ENCODE results near the gene ZNF740. TPM values are rescaled to one million over a fixed set of nuclear protein-coding genes. Genes with fewer than 3 reads are reported as not detected.

ZNF740 gene
- total RNA-seq, 1 experiment from 2014 or later: 46.8 TPM

- POLR2A ChIA-PET: no interaction called here
- ATAC-seq: no peak
- intact Hi-C loops (cut with micrococcal nuclease; ENCODE audit: unreplicated experiment): no loop called here
These were observed 34.9 kb upstream of the ZNF740 start for GRCh38 chr12:53145383-53146260.

GRCh38 chr12:53147181-53147580, 33.3 kb upstream of the ZNF740 start:
- no peaks in the 10 kb centered on the region for H3K9me3 ChIP-seq (ENCODE audit: control insufficient read depth, insufficient read depth, low read depth, low read length)
- in situ Hi-C loops (cut with HindIII; ENCODE audit: low pct_unique_long_range_greater_than_20kb, low sequenced_read_pairs) (no loop called here), intact Hi-C loops (cut with micrococcal nuclease; ENCODE audit: unreplicated experiment) (no loop called here)
- TF ChIP-seq CTCF (IDR thresholded peaks at IDR 0.05) (no peak), TCF7L2 (IDR thresholded peaks at IDR 0.05; ENCODE audit: low read depth, low read length) (no peak), REST (IDR thresholded peaks at IDR 0.05; ENCODE audit: insufficient read depth in 1 of 2, low read depth in 2 of 2, low read length in 1 of 2) (no peak), POLR2AphosphoS5 (IDR thresholded peaks at IDR 0.05; ENCODE audit: low read depth, low read length) (no peak), SIN3A (IDR thresholded peaks at IDR 0.05; ENCODE audit: borderline replicate concordance, insufficient read depth, low read depth, low read length) (no peak)
- no peaks in the 10 kb centered on the region for H3K36me3 ChIP-seq (ENCODE audit: control insufficient read depth, insufficient read depth, low read length)
- no peak overlapping the region for H3K27ac ChIP-seq (ENCODE audit: low read length)
- no TSS peak for BruUV-seq (replicated peaks)
- POLR2A ChIA-PET: no interaction called here
- H3K27me3 ChIP-seq (ENCODE audit: control insufficient read depth, insufficient read depth, low read length): no peaks in the 10 kb centered on the region
- CTCF ChIA-PET: no interaction called here
- H3K4me3 ChIP-seq (ENCODE audit: low read depth in 2 of 2, low read length in 2 of 2): no peak overlapping the region
- no peak for DNase-seq (ENCODE audit: low read depth, low spot score)
- no peak for ATAC-seq
- no peaks in the 10 kb centered on the region for H3K4me1 ChIP-seq (ENCODE audit: control insufficient read depth, insufficient read depth, low read length)

More at GRCh38 chr12:53145383-53146260, 34.9 kb upstream of the ZNF740 start:
- TF ChIP-seq TCF7L2 (IDR thresholded peaks at IDR 0.05; ENCODE audit: low read depth, low read length): no peak
- no peak for TF ChIP-seq CTCF (IDR thresholded peaks at IDR 0.05)
- no peak for TF ChIP-seq POLR2AphosphoS5 (IDR thresholded peaks at IDR 0.05; ENCODE audit: low read depth, low read length)
- no peak for TF ChIP-seq SIN3A (IDR thresholded peaks at IDR 0.05; ENCODE audit: borderline replicate concordance, insufficient read depth, low read depth, low read length)
- TF ChIP-seq REST (IDR thresholded peaks at IDR 0.05; ENCODE audit: insufficient read depth in 1 of 2, low read depth in 2 of 2, low read length in 1 of 2): no peak
- CTCF ChIA-PET: no interaction called here
- Histone ChIP-seq H3K9me3 (ENCODE audit: control insufficient read depth, insufficient read depth, low read depth, low read length) (no peaks in the 10 kb centered on the region), H3K27ac (ENCODE audit: low read length) (no peak overlapping the region), H3K36me3 (ENCODE audit: control insufficient read depth, insufficient read depth, low read length) (no peaks in the 10 kb centered on the region), H3K4me3 (ENCODE audit: low read depth in 2 of 2, low read length in 2 of 2) (no peak overlapping the region), H3K4me1 (ENCODE audit: control insufficient read depth, insufficient read depth, low read length) (no peaks in the 10 kb centered on the region), H3K27me3 (ENCODE audit: control insufficient read depth, insufficient read depth, low read length) (no peaks in the 10 kb centered on the region)
- in situ Hi-C loops (cut with HindIII; ENCODE audit: low pct_unique_long_range_greater_than_20kb, low sequenced_read_pairs): no loop called here
- no peak for DNase-seq (ENCODE audit: low read depth, low spot score)
- no TSS peak for BruUV-seq (replicated peaks)

All from Panc1 (cell line).